GM23338 (cell line): ENCODE measurements around the gene TCP10L.

Experiments used
- CTCF ChIP-seq, 2 experiments: fragments of 200-600 bp in 1 of 2; sonication (generic) in 1 of 2; conservative IDR thresholded peaks; 2 replicates each; pipeline versions ENCODE4 v1.5.1 to v1.6.1; 2016 to 2017; ENCODE audit warnings: antibody characterized with exemption in 2 of 2, low read depth in 2 of 2, mild to moderate bottlenecking in 2 of 2, moderate library complexity in 1 of 2
- EZH2 ChIP-seq: fragments of 200-600 bp; sonication (generic); IDR thresholded peaks from one replicate; pipeline ENCODE4 v1.8.0; 2017; ENCODE audit warnings: antibody characterized with exemption, mild to moderate bottlenecking, low read depth; ENCODE audit not compliant: unreplicated experiment
- EZH2phosphoT487 ChIP-seq: fragments of 200-600 bp; sonication (generic); IDR thresholded peaks from one replicate; pipeline ENCODE4 v1.8.1; 2018; ENCODE audit warnings: antibody characterized with exemption; ENCODE audit not compliant: unreplicated experiment
- JUNB ChIP-seq: IDR thresholded peaks from one replicate; pipeline ENCODE4 v1.6.1; 2016; ENCODE audit warnings: antibody characterized with exemption; ENCODE audit not compliant: unreplicated experiment
- NANOG ChIP-seq: IDR thresholded peaks from 2 replicates; pipeline ENCODE4 v1.6.1; 2016; ENCODE audit warnings: antibody characterized with exemption, borderline replicate concordance
- POLR2AphosphoS5 ChIP-seq: IDR thresholded peaks from 2 replicates; pipeline ENCODE4 v1.6.1; 2016; ENCODE audit warnings: antibody characterized with exemption, low read depth
- REST ChIP-seq: IDR thresholded peaks from one replicate; pipeline ENCODE4 v1.6.1; 2018; ENCODE audit warnings: antibody characterized with exemption; ENCODE audit not compliant: unreplicated experiment
- ZNF114 ChIP-seq: fragments of 250-450 bp; sonication (Bioruptor Pico); IDR thresholded peaks from 2 replicates; pipeline ENCODE4 v1.5.0; 2020; ENCODE audit warnings: mild to moderate bottlenecking, moderate library complexity

- TF ChIP-seq POLR2AphosphoS5 (peak; percentile 83), CTCF (conservative IDR thresholded peaks at IDR 0.05; ENCODE audit: low read depth in 2 of 2) (no peak), EZH2 (no peak), JUNB (no peak), EZH2phosphoT487 (no peak), REST (no peak), ZNF114 (no peak), NANOG (no peak)
These were observed 27.0 kb upstream of the TCP10L start, which contains the start of gene CFAP298 for GRCh38 chr21:32612075-32612998.
